ENCODE results near the gene CEACAM21. TPM values are rescaled to one million over a fixed set of nuclear protein-coding genes. Genes with fewer than 3 reads are reported as not detected.

CEACAM21 gene
- total and polyA plus RNA-seq, 7 donors = 0.05 to 0.48 (median 0.21) TPM; not detected in 2

- peaks cover 4% of the 10 kb centered on the region for H3K9me3 ChIP-seq
- no peak for DNase-seq
- H3K27ac ChIP-seq = no peak overlapping the region
- H3K4me3 ChIP-seq = no peak overlapping the region
- no peak for ATAC-seq
- WGBS, 3 donors = 46 to 60% (median 47%) methylated on average over 1 of the region's 1 CpG
- no peaks in the 10 kb centered on the region for H3K36me3 ChIP-seq (ENCODE audit: insufficient read depth in 1 of 2, low read depth in 1 of 2)
- no peak for TF ChIP-seq CTCF (IDR thresholded peaks at IDR 0.05)
- intact Hi-C loops (cut with DNase I) = no loop called here
- H3K27me3 ChIP-seq (ENCODE audit: insufficient read depth in 3 of 3, low read length in 2 of 3) = no peaks in the 10 kb centered on the region
- H3K4me1 ChIP-seq = peaks cover 5% of the 10 kb centered on the region
These were observed 42.2 kb upstream of the CEACAM21 start for GRCh38 chr19:41533671-41534215.

- intact Hi-C loops (cut with DNase I) = loop anchor here in 1 of 2 donors (5.0 kb wide), 1 partner anchor 88 kb away; no protein-coding TSS in a partner anchor
- no peaks in the 10 kb centered on the region for H3K9me3 ChIP-seq
- TF ChIP-seq CTCF (IDR thresholded peaks at IDR 0.05) = no peak
- ATAC-seq = no peak
- H3K36me3 ChIP-seq (ENCODE audit: insufficient read depth in 1 of 2, low read depth in 1 of 2) = no peaks in the 10 kb centered on the region
- WGBS, 3 donors = 65 to 73% (median 70%) methylated on average over 4 of the region's 4 CpGs
- no peak overlapping the region for H3K27ac ChIP-seq
- H3K4me3 ChIP-seq = no peak overlapping the region
- H3K4me1 ChIP-seq = peaks cover 5% of the 10 kb centered on the region
- H3K27me3 ChIP-seq (ENCODE audit: insufficient read depth in 3 of 3, low read length in 2 of 3) = no peaks in the 10 kb centered on the region
- no peak for DNase-seq
These were observed 40.8 kb upstream of the CEACAM21 start for GRCh38 chr19:41535029-41535622.

GRCh38 chr19:41537789-41538188 lies 38.2 kb upstream of the CEACAM21 start:
- H3K36me3 ChIP-seq (ENCODE audit: insufficient read depth in 1 of 2, low read depth in 1 of 2) = no peaks in the 10 kb centered on the region
- TF ChIP-seq CTCF (IDR thresholded peaks at IDR 0.05) = peak; percentile 31
- 33 to 47% (median 44%) methylated on average over 1 of the region's 1 CpG for WGBS, 3 donors
- intact Hi-C loops (cut with DNase I) = loop anchor here in 1 of 2 donors (5.0 kb wide), 1 partner anchor 90 kb away; no protein-coding TSS in a partner anchor
- H3K27me3 ChIP-seq (ENCODE audit: insufficient read depth in 3 of 3, low read length in 2 of 3) = no peaks in the 10 kb centered on the region
- H3K9me3 ChIP-seq = no peaks in the 10 kb centered on the region
- H3K4me3 ChIP-seq = no peak overlapping the region
- no peak for ATAC-seq
- no peak overlapping the region for H3K27ac ChIP-seq
- no peak for DNase-seq
- H3K4me1 ChIP-seq = no peaks in the 10 kb centered on the region

GRCh38 chr19:41540041-41540695 lies 35.8 kb upstream of the CEACAM21 start:
- ATAC-seq = no peak
- Histone ChIP-seq H3K9me3 (no peaks in the 10 kb centered on the region), H3K36me3 (ENCODE audit: insufficient read depth in 1 of 2, low read depth in 1 of 2) (no peaks in the 10 kb centered on the region), H3K27me3 (ENCODE audit: insufficient read depth in 3 of 3, low read length in 2 of 3) (no peaks in the 10 kb centered on the region), H3K4me3 (no peak overlapping the region), H3K4me1 (no peaks in the 10 kb centered on the region), H3K27ac (no peak overlapping the region)
- 42 to 58% (median 50%) methylated on average over 11 of the region's 11 CpGs for WGBS, 3 donors
- no peak for TF ChIP-seq CTCF (IDR thresholded peaks at IDR 0.05)
- intact Hi-C loops (cut with DNase I) = no loop called here
- no peak for DNase-seq
